NCI-H345 treated with DMSO at 0.1 percent for 48 hours (cell line): ENCODE results near the gene PPRC1.
"Not testable (repeated sequence)": the region's sequence is repeated elsewhere in the genome, so short reads cannot be mapped to it uniquely, and the experiment has no call there.

Experiments
- DNase-seq: peaks from one replicate; lab custom pipeline; 2025; ENCODE audit not compliant: unreplicated experiment; lab: John Stamatoyannopoulos, UW

The PPRC1 gene

DNA sequence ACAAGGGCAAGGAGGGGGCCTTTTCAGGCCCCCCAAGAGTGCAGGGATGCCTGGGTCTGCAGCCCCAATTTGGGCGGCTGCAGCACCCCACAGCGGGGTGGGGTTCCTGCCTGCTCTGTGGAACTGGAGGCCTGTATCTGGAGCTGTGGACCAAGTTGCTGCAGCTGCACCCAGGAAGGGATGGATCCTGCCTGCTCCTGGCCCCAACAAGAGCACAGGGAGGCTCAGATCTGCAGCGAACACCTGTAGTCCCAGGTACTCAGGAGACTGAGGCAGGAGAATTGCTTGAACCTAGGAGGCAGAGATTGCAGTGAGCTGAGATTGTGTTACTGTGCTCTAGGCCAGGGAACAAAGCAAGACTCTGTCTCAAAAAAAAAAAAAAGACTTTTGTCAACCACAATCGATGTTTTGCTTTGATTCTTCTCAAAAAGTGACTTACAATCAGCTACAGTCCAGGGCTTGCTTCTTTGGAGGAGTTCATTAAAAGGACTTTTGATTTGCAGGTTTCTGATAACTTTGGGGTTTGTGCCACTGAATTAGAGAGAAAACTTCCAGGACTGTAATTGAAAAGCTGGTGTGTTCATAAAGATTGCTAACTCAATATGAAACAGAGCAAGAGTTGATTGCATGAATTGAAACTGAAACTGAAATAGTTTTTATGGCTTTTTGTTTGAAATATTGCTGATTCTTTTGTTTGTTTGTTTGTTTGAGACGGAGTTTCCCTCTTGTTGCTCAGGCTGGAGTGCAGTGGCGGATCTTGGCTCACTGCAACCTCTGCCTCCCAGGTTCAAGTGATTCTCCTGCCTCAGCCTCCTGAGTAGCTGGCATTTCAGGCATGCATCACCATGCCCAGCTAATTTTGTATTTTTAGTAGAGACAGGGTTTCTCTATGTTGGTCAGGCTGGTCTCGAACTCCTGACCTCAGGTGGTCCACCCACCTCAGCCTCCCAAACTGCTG is 56.4 kb downstream of the PPRC1 start:
- not testable (repeated sequence) for DNase-seq

DNA sequence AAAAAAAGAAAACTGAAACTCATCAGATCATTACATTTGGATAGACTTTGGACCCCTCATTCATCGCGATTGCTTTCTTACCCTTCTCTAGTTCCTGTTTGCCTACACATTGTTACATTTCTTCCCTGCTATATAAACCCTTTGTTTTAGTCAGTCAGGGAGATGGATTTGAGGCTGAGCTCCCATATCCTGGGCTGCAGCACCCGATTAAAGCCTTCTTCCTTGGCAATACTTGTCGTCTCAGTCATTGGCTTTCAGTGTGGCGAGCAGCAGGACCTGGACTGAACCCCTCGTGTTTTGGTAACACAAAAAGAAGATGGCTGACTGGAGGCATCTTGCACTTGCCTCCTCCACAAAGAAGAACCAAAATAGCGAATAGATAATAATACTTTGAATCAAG is 59.1 kb downstream of the PPRC1 start:
- DNase-seq, result no peak

DNA sequence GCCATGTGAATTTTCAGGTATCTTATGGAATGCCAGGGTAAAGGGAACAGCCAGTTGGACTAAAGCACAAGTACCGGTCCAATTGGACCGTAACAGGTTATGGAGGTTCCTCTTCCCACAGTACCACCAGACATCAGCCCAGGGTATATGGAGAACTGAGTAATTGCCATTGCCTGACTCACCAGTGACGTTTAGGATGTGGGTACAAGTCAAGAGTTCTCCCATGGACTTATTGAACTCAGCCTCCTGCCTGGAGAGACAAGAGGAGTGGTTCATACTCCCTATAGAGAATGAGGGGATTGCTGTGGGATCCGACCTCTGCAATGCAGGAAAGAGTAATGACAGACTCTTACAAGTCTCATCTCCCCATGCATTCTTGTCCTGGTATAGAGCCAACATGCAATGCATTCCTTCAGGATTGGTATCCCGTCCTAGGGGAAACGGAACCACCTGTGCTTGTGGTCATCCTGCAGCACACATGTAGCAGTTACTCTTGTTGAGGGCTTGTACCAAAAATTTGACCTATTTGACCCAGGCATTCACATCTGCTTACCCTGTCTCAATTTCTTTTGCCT is 62.5 kb downstream of the PPRC1 start:
- DNase-seq, result no peak

- DNase-seq, result no peak
Measured at GRCh38 chr10:102196893-102197292, 64.1 kb downstream of the PPRC1 start.

DNA sequence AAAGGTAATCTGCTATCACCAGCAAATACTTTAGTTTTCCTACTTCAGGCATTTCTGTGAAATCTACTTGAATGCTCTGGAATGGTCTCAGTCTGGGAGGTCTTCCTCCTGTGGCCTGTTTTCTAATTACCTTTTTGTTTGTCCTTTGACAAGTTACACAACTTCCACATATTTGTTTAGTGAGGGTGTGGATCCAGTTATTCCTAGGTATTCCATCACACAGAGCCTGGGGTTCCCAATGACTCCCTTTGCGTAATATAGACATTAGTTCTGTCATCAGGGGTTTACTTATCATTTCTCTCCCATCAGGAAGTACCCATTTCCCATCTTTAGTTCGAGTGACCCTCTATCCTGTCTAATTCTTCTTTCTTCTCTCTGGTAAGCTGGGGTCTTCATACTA is 65.2 kb downstream of the PPRC1 start:
- DNase-seq, result no peak
